ENCODE data around the gene FIBCD1.
"Not testable (repeated sequence)": the region's sequence is repeated elsewhere in the genome, so short reads cannot be mapped to it uniquely, and the experiment has no call there.

FIBCD1 gene

GRCh38 chr9:130963337-130963908 is 24.4 kb upstream of the FIBCD1 start:
- Histone ChIP-seq H3K27ac (ENCODE audit: low read depth, low read length) (no peak overlapping the region), H3K27me3 (ENCODE audit: control insufficient read depth in 5 of 5, insufficient read depth in 4 of 5, low read length in 5 of 5) (peaks cover 0 to 6% (median 0%) of the 10 kb centered on the region in 5 donors)

GRCh38 chr9:130962418-130963316 is 23.6 kb upstream of the FIBCD1 start:
- no peak overlapping the region for H3K27ac ChIP-seq (ENCODE audit: low read depth, low read length)
- H3K4me1 ChIP-seq (ENCODE audit: control insufficient read depth in 5 of 5, insufficient read depth in 5 of 5, low read length in 5 of 5): peaks cover 0 to 4% (median 0%) of the 10 kb centered on the region in 5 donors
- no peak overlapping the region for H3K4me3 ChIP-seq (ENCODE audit: low read depth in 1 of 5, low read length in 5 of 5)
- no peaks in the 10 kb centered on the region for H3K36me3 ChIP-seq (ENCODE audit: control insufficient read depth in 5 of 5, insufficient read depth in 5 of 5, low read length in 5 of 5)
- peaks cover 0 to 7% (median 2%) of the 10 kb centered on the region in 5 donors for H3K27me3 ChIP-seq (ENCODE audit: control insufficient read depth in 5 of 5, insufficient read depth in 4 of 5, low read length in 5 of 5)
- no peaks in the 10 kb centered on the region for H3K9me3 ChIP-seq (ENCODE audit: control insufficient read depth in 5 of 5, low read length in 5 of 5)
- H3K9ac ChIP-seq (ENCODE audit: low read length in 5 of 5): no peak overlapping the region

More at GRCh38 chr9:130963337-130963908, 24.4 kb upstream of the FIBCD1 start:
- H3K4me3 ChIP-seq (ENCODE audit: low read depth in 1 of 5, low read length in 5 of 5): no peak overlapping the region
- H3K36me3 ChIP-seq (ENCODE audit: control insufficient read depth in 5 of 5, insufficient read depth in 5 of 5, low read length in 5 of 5): no peaks in the 10 kb centered on the region
- H3K4me1 ChIP-seq (ENCODE audit: control insufficient read depth in 5 of 5, insufficient read depth in 5 of 5, low read length in 5 of 5): peaks cover 0 to 4% (median 0%) of the 10 kb centered on the region in 5 donors
- H3K9ac ChIP-seq (ENCODE audit: low read length in 5 of 5): no peak overlapping the region
- no peaks in the 10 kb centered on the region for H3K9me3 ChIP-seq (ENCODE audit: control insufficient read depth in 5 of 5, low read length in 5 of 5)

DNA sequence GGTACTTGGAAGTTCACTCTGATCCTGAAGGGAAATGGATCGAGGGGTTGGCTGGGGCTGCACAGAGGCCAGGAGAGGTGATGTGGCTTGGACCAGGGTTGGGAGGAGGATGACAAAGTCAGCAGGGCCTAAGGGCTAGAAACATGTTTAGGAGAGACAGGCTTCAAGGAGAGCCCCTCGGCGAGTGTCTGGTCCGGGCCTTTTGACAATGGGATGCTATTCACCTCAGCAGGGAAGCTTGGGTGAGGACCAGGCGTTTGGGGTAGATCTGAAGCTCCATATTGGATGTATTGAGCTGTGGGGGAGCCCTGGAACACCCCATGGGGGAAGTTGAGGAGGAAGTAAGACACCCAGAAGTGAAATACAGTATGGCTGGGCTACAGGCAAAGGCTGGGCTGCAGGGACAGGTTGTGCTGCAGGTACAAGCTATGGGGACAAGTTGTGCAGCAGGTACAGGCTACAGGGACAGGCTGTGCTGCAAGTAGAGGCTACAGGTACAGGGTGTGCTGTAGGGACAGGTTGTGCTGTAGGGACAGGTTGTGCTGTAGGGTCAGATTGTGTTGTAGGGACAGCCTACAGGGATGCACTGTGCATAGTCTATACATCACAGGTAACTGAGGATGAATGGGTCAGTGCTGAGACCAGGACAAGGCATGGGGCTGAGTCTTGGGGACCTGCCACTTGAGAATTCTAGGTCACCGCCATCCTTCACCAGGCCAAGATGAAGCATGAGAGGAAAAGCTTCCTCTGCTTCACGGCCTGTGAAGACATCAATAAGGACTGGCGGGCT is 22.7 kb upstream of the FIBCD1 start:
- Histone ChIP-seq H3K4me3 (ENCODE audit: low read depth in 1 of 5, low read length in 5 of 5) (no peak overlapping the region), H3K9ac (ENCODE audit: low read length in 5 of 5) (no peak overlapping the region), H3K27ac (ENCODE audit: low read depth, low read length) (no peak overlapping the region), H3K27me3 (ENCODE audit: control insufficient read depth in 5 of 5, insufficient read depth in 4 of 5, low read length in 5 of 5) (peaks cover 6 to 16% (median 11%) of the 10 kb centered on the region in 5 donors), H3K9me3 (ENCODE audit: control insufficient read depth in 5 of 5, low read length in 5 of 5) (no peaks in the 10 kb centered on the region), H3K36me3 (ENCODE audit: control insufficient read depth in 5 of 5, insufficient read depth in 5 of 5, low read length in 5 of 5) (no peaks in the 10 kb centered on the region), H3K4me1 (ENCODE audit: control insufficient read depth in 5 of 5, insufficient read depth in 5 of 5, low read length in 5 of 5) (peaks cover 0 to 4% (median 0%) of the 10 kb centered on the region in 5 donors)

- Histone ChIP-seq H3K9ac (ENCODE audit: low read length in 5 of 5) (no peak overlapping the region), H3K36me3 (ENCODE audit: control insufficient read depth in 5 of 5, insufficient read depth in 5 of 5, low read length in 5 of 5) (no peaks in the 10 kb centered on the region), H3K27me3 (ENCODE audit: control insufficient read depth in 5 of 5, insufficient read depth in 4 of 5, low read length in 5 of 5) (peaks cover 11 to 25% (median 19%) of the 10 kb centered on the region in 5 donors), H3K27ac (ENCODE audit: low read depth, low read length) (no peak overlapping the region), H3K9me3 (ENCODE audit: control insufficient read depth in 5 of 5, low read length in 5 of 5) (no peaks in the 10 kb centered on the region), H3K4me1 (ENCODE audit: control insufficient read depth in 5 of 5, insufficient read depth in 5 of 5, low read length in 5 of 5) (peaks cover 0 to 4% (median 0%) of the 10 kb centered on the region in 5 donors), H3K4me3 (ENCODE audit: low read depth in 1 of 5, low read length in 5 of 5) (no peak overlapping the region)
Measured at GRCh38 chr9:130960522-130961378, 21.7 kb upstream of the FIBCD1 start.

DNA sequence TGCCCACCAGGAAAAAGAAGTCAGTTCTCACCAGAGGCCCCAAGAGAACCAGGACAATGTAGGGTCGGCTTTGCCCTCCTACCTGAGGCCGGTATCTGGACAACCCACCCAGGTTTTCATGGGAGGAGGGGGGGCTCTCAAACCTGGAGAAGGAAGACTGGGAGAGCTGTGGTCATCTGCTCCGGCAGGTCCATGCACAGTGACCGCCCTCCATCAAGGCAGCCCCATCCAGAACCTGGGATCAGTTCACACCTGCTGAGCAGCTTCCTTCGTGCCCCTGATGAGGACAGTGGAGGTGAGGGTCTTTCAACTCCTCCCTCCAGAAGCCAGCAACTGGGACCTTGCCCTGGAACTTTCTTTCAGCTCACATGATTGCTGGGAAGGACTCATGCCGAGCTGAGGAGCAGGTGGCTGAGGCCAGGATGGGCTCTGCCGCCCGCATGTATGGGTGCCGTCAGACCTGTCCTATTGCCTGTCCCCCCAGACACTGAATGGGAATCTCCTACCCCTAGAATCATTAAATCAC is 20.8 kb upstream of the FIBCD1 start:
- H3K9ac ChIP-seq (ENCODE audit: low read length in 5 of 5): no peak overlapping the region
- no peak overlapping the region for H3K4me3 ChIP-seq (ENCODE audit: low read depth in 1 of 5, low read length in 5 of 5)
- peaks cover 0 to 4% (median 0%) of the 10 kb centered on the region in 5 donors for H3K4me1 ChIP-seq (ENCODE audit: control insufficient read depth in 5 of 5, insufficient read depth in 5 of 5, low read length in 5 of 5)
- H3K36me3 ChIP-seq (ENCODE audit: control insufficient read depth in 5 of 5, insufficient read depth in 5 of 5, low read length in 5 of 5): no peaks in the 10 kb centered on the region
- H3K9me3 ChIP-seq (ENCODE audit: control insufficient read depth in 5 of 5, low read length in 5 of 5): no peaks in the 10 kb centered on the region
- H3K27me3 ChIP-seq (ENCODE audit: control insufficient read depth in 5 of 5, insufficient read depth in 4 of 5, low read length in 5 of 5): peaks cover 11 to 26% (median 22%) of the 10 kb centered on the region in 5 donors
- no peak overlapping the region for H3K27ac ChIP-seq (ENCODE audit: low read depth, low read length)

DNA sequence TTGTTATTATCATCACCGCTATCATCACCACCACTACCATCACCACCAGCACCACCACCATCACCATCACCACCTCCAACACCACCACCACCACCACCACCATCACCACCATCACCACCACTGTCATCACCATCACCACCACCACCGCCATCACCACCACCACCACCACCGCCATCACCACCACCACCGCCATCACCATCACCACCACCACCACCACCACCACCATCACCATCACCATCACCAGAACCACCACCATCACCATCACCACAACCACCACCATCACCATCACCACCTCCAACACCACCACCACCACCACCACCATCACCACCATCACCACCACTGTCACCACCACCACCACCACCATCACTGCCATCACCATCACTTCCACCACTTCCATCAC is 19.5 kb upstream of the FIBCD1 start:
- not testable (repeated sequence) for H3K9me3 ChIP-seq (ENCODE audit: control insufficient read depth in 5 of 5, low read length in 5 of 5); H3K4me1 ChIP-seq (ENCODE audit: control insufficient read depth in 5 of 5, insufficient read depth in 5 of 5, low read length in 5 of 5)

GRCh38 chr9:130957451-130958203 is 18.6 kb upstream of the FIBCD1 start:
- H3K4me1 ChIP-seq (ENCODE audit: control insufficient read depth in 5 of 5, insufficient read depth in 5 of 5, low read length in 5 of 5): peaks cover 0 to 2% (median 0%) of the 10 kb centered on the region in 5 donors
- no peak overlapping the region for H3K27ac ChIP-seq (ENCODE audit: low read depth, low read length)
- H3K27me3 ChIP-seq (ENCODE audit: control insufficient read depth in 5 of 5, insufficient read depth in 4 of 5, low read length in 5 of 5): peaks cover 11 to 23% (median 22%) of the 10 kb centered on the region in 5 donors
- H3K36me3 ChIP-seq (ENCODE audit: control insufficient read depth in 5 of 5, insufficient read depth in 5 of 5, low read length in 5 of 5): no peaks in the 10 kb centered on the region
- H3K9me3 ChIP-seq (ENCODE audit: control insufficient read depth in 5 of 5, low read length in 5 of 5): no peaks in the 10 kb centered on the region
- no peak overlapping the region for H3K9ac ChIP-seq (ENCODE audit: low read length in 5 of 5)
- H3K4me3 ChIP-seq (ENCODE audit: low read depth in 1 of 5, low read length in 5 of 5): no peak overlapping the region

More for the DNA sequence above, 19.5 kb upstream of the FIBCD1 start:
- not testable (repeated sequence) for H3K27ac ChIP-seq (ENCODE audit: low read depth, low read length); H3K9ac ChIP-seq (ENCODE audit: low read length in 5 of 5); H3K4me3 ChIP-seq (ENCODE audit: low read depth in 1 of 5, low read length in 5 of 5); H3K36me3 ChIP-seq (ENCODE audit: control insufficient read depth in 5 of 5, insufficient read depth in 5 of 5, low read length in 5 of 5)
- H3K27me3 ChIP-seq (ENCODE audit: control insufficient read depth in 5 of 5, insufficient read depth in 4 of 5, low read length in 5 of 5): peaks cover 11 to 26% (median 22%) of the 10 kb centered on the region in 5 donors

GRCh38 chr9:130956636-130957450 is 17.8 kb upstream of the FIBCD1 start:
- H3K9me3 ChIP-seq (ENCODE audit: control insufficient read depth in 5 of 5, low read length in 5 of 5): no peaks in the 10 kb centered on the region
- no peak overlapping the region for H3K27ac ChIP-seq (ENCODE audit: low read depth, low read length)

More at GRCh38 chr9:130956636-130957450, 17.8 kb upstream of the FIBCD1 start:
- Histone ChIP-seq H3K27me3 (ENCODE audit: control insufficient read depth in 5 of 5, insufficient read depth in 4 of 5, low read length in 5 of 5) (peaks cover 11 to 23% (median 22%) of the 10 kb centered on the region in 5 donors), H3K9ac (ENCODE audit: low read length in 5 of 5) (no peak overlapping the region), H3K4me1 (ENCODE audit: control insufficient read depth in 5 of 5, insufficient read depth in 5 of 5, low read length in 5 of 5) (no peaks in the 10 kb centered on the region), H3K36me3 (ENCODE audit: control insufficient read depth in 5 of 5, insufficient read depth in 5 of 5, low read length in 5 of 5) (no peaks in the 10 kb centered on the region), H3K4me3 (ENCODE audit: low read depth in 1 of 5, low read length in 5 of 5) (no peak overlapping the region)
